ENCODE results near the gene BCL7A.
A peak's percentile ranks its signal among the peaks of the same experiment; 100 is the strongest.

BCL7A gene

GRCh38 chr12:122058549-122059149 lies 37.0 kb downstream of the BCL7A start:
- no peak overlapping the region for H3K27ac ChIP-seq
- TF ChIP-seq CTCF (IDR thresholded peaks at IDR 0.05): no peak
- no peak for TF ChIP-seq ZFX (IDR thresholded peaks at IDR 0.05; ENCODE audit: borderline replicate concordance)

- H3K27ac ChIP-seq: no peak overlapping the region; the same call in 1 of the 2 replicates
- TF ChIP-seq CTCF (IDR thresholded peaks at IDR 0.05) (no peak), ZFX (IDR thresholded peaks at IDR 0.05; ENCODE audit: borderline replicate concordance) (no peak)
Observed at GRCh38 chr12:122059203-122059960, 37.7 kb downstream of the BCL7A start.

GRCh38 chr12:122060081-122060501 lies 38.4 kb downstream of the BCL7A start:
- TF ChIP-seq CTCF (IDR thresholded peaks at IDR 0.05) (no peak), ZFX (IDR thresholded peaks at IDR 0.05; ENCODE audit: borderline replicate concordance) (no peak)
- H3K27ac ChIP-seq: no peak overlapping the region; the same call in none of the 2 replicates

- no peak for TF ChIP-seq CTCF (IDR thresholded peaks at IDR 0.05)
- TF ChIP-seq ZFX (IDR thresholded peaks at IDR 0.05; ENCODE audit: borderline replicate concordance): no peak
- H3K27ac ChIP-seq: peak overlapping the region; percentile 99
Observed at GRCh38 chr12:122061253-122061652, 39.6 kb downstream of the BCL7A start.

- no peak for TF ChIP-seq ZFX (IDR thresholded peaks at IDR 0.05; ENCODE audit: borderline replicate concordance)
- no peak for TF ChIP-seq CTCF (IDR thresholded peaks at IDR 0.05)
- H3K27ac ChIP-seq: peak overlapping the region; percentile 99
Observed at GRCh38 chr12:122062832-122063693, 41.4 kb downstream of the BCL7A start.

GRCh38 chr12:122063694-122064024 lies 42.0 kb downstream of the BCL7A start:
- peak overlapping the region; percentile 99 for H3K27ac ChIP-seq
- no peak for TF ChIP-seq CTCF (IDR thresholded peaks at IDR 0.05)
- TF ChIP-seq ZFX (IDR thresholded peaks at IDR 0.05; ENCODE audit: borderline replicate concordance): no peak
